Spleen (tissue), 7 donors: ENCODE results near the gene FERMT3.

Experiments used
- CTCF ChIP-seq, 11 experiments: fragments of 200-600 bp in 7 of 11; fragments of 450-650 bp in 4 of 11; sonication (generic) in 4 of 11; IDR thresholded peaks in 8 of 11; conservative IDR thresholded peaks in 3 of 11; 1 replicate in 7 of 11; 2 replicates in 4 of 11; pipeline versions ENCODE4 v1.4.0 to v1.8.0; 2016 to 2021; ENCODE audit warnings: antibody characterized with exemption in 11 of 11, inconsistent platforms in 4 of 11, mild to moderate bottlenecking in 1 of 11
- POLR2AphosphoS5 ChIP-seq, 3 donors: sonication (generic); formaldehyde crosslinking; IDR thresholded peaks; one replicate each; pipeline ENCODE4 v1.5.1; 2017; ENCODE audit warnings: antibody characterized with exemption in 3 of 3
- donor health status: DM: no; HTN: no; CAD: no; lungs with moderate emphysema.
- donor health status: DM: no; HTN: no; CAD: no.
- donor health status: DM: no; HTN: no; CAD: no.

- no peak for TF ChIP-seq CTCF (IDR thresholded peaks at IDR 0.05 in 8 of 11, conservative IDR thresholded peaks at IDR 0.05 in 3 of 11)
- TF ChIP-seq POLR2AphosphoS5 (IDR thresholded peaks at IDR 0.05), result no peak
Measured at GRCh38 chr11:64222651-64223000, 16.1 kb downstream of the FERMT3 start.
